CD4-positive, CD25-positive, alpha-beta regulatory T cell (primary cell): ENCODE measurements around the gene THAP4. TPM values are rescaled to one million over a fixed set of nuclear protein-coding genes. Genes with fewer than 3 reads are reported as not detected.

Experiments
- ATAC-seq, 2 donors: fragments of 150-1000 bp; cut with Tn5 transposase; one replicate each; pipeline ENCODE4 v1.10.0; 2021; ENCODE audit warnings: low read depth in 2 of 2, moderate number of reproducible peaks in 2 of 2, moderate library complexity in 1 of 2
- DNase-seq, 3 donors: peaks; one replicate each; pipeline versions ENCODE4 v3.0.0 to v3.0.0-alpha.2; 2012 to 2022; ENCODE audit warnings: mixed read lengths in 1 of 3
- H3K27ac ChIP-seq: one replicate; pipeline ENCODE4 v1.7.0; 2013; ENCODE audit warnings: mild to moderate bottlenecking, low read length; ENCODE audit not compliant: insufficient read depth, poor library complexity, severe bottlenecking
- H3K27me3 ChIP-seq: one replicate; pipeline ENCODE4 v1.7.0; 2013; ENCODE audit warnings: low read length; ENCODE audit not compliant: control insufficient read depth, insufficient read depth
- H3K36me3 ChIP-seq: one replicate; pipeline ENCODE4 v1.7.0; 2013; ENCODE audit warnings: mild to moderate bottlenecking, low read length, moderate library complexity; ENCODE audit not compliant: control insufficient read depth, insufficient read depth
- H3K4me1 ChIP-seq: 2 replicates; pipeline ENCODE4 v1.7.0; 2013; ENCODE audit warnings: mild to moderate bottlenecking, low read length; ENCODE audit not compliant: insufficient read depth, control insufficient read depth, poor library complexity, severe bottlenecking
- H3K4me3 ChIP-seq: one replicate; pipeline ENCODE4 v1.7.0; 2013; ENCODE audit warnings: low read depth, mild to moderate bottlenecking, low read length, moderate library complexity
- H3K9me3 ChIP-seq, 2 experiments: 1 replicate in 1 of 2; 2 replicates in 1 of 2; pipeline ENCODE4 v1.7.0; 2013; ENCODE audit warnings: low read length in 2 of 2, mild to moderate bottlenecking in 1 of 2, moderate library complexity in 1 of 2; ENCODE audit not compliant: control insufficient read depth in 2 of 2
- H3K27ac Mint-ChIP-seq, 3 donors: one replicate each; pipeline ENCODE4 v1.8.0; 2020 to 2022; ENCODE audit warnings: mild to moderate bottlenecking in 3 of 3, mixed read lengths in 3 of 3, moderate library complexity in 2 of 3
- H3K27me3 Mint-ChIP-seq: one replicate; pipeline ENCODE4 v1.8.0; 2022; ENCODE audit warnings: mild to moderate bottlenecking, mixed read lengths
- H3K36me3 Mint-ChIP-seq: one replicate; pipeline ENCODE4 v1.8.0; 2020; ENCODE audit warnings: mixed read lengths
- H3K4me1 Mint-ChIP-seq, 4 donors: one replicate each; pipeline ENCODE4 v1.8.0; 2020 to 2022; ENCODE audit warnings: mixed read lengths in 4 of 4, mild to moderate bottlenecking in 1 of 4
- H3K4me3 Mint-ChIP-seq, 4 donors: one replicate each; pipeline ENCODE4 v1.8.0; 2020 to 2022; ENCODE audit warnings: mild to moderate bottlenecking in 4 of 4, mixed read lengths in 4 of 4, moderate library complexity in 3 of 4
- H3K9me3 Mint-ChIP-seq, 7 donors: one replicate each; pipeline ENCODE4 v1.8.0; 2020 to 2022; ENCODE audit warnings: mixed read lengths in 7 of 7, mild to moderate bottlenecking in 3 of 7, moderate library complexity in 2 of 7
- polyA plus RNA-seq, 4 donors: library from polyadenylated mRNA; unstranded; fragments of 300-500 nt; fragmentation: Illumina TruSeq; gene quantifications; one replicate each; pipeline ENCODE4 v1.2.3, GENCODE V29; 2021
- total RNA-seq: library from RNA; stranded (reverse); gene quantifications from one replicate; pipeline ENCODE4 v1.2.3, GENCODE V29; 2022

THAP4 gene
- total and polyA plus RNA-seq, 5 donors from 2014 or later = 37.5 to 47.8 (median 40.0) TPM

DNA sequence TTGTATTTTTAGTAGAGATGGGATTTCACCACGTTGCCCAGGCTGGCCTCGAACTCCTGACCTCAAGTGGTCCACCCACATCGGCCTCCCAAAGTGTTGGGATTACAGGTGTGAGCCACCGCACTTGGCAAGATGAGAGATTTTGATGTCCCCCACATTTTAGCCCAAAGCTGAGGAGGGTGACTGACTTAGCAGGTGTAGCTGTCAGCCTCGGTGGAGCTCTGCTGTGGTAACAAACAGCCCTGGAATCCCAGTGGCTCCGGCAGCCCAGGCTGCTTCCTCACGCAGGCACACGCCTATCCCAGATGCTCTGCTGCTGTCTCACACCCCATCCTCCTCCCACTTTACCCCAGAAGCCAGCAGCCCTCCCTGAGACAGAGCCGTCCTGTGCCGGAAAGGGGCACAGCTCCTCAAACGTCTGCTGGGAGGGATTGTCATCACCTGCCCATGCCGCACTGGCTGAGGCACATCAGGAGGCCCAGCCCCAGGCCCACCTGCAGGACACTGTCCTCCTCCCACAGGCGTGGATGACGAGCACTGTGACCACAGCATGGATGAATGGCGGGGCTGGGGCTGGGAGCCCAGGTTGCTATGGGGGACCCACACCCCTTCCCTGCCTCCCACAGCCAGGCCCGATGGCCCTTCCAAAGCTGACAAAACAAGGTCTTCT is 89.0 kb downstream of the THAP4 start:
- Mint-ChIP-seq H3K9me3 (peaks cover 0 to 3% (median 0%) of the 10 kb centered on the region in 7 donors), H3K27me3 (peaks cover 15% of the 10 kb centered on the region)
- no peak overlapping the region for H3K27ac ChIP-seq

DNA sequence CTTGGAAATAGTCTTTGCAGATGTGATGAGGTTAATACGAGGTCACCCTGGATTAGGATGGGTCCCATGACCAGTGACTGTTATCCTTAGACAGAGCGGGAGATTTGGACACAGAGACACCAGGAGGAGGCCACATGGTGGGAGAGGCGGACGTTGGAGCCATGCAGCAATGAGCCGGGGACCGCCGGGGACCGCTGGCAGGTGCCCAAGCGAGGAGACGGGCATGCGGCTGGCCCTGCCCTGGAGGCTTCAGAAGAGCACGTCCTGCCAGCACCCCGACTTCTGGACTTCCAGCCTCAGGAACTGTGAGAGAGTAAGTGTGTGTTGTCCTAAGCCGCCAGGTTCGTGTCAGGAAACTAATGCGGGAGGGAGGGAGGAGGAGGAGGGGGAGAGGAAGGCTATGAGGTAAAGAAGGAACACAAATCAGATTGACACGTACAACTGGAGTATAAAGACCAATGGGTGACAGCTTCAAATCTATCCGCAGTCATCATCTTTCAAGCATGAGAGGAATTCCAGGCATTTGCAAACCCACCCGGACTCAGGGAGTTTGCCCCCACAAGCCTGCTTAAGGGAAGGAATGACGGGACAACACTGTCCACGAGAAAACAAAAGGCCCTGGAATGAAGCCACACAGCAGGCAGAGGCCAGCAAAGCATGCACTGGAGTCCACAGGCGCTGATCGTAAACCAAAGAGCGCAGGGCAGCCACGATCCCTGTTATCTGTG is 90.0 kb downstream of the THAP4 start:
- H3K27ac Mint-ChIP-seq = no peak overlapping the region
- H3K27me3 Mint-ChIP-seq = peaks cover 21% of the 10 kb centered on the region
- H3K9me3 ChIP-seq = no peaks in the 10 kb centered on the region
- no peaks in the 10 kb centered on the region for H3K4me1 ChIP-seq
- peak overlapping the region in 1 of 4 donors; percentile 56 for H3K4me3 Mint-ChIP-seq
- H3K4me1 Mint-ChIP-seq = peaks cover 0 to 2% (median 0%) of the 10 kb centered on the region in 4 donors
- H3K27ac ChIP-seq = no peak overlapping the region
- H3K9me3 Mint-ChIP-seq = peaks cover 0 to 3% (median 0%) of the 10 kb centered on the region in 7 donors
- no peak overlapping the region for H3K4me3 ChIP-seq
- H3K27me3 ChIP-seq = peaks cover 6% of the 10 kb centered on the region
- ATAC-seq (no peak), DNase-seq (no peak)
- H3K36me3 Mint-ChIP-seq = no peaks in the 10 kb centered on the region
- H3K36me3 ChIP-seq = no peaks in the 10 kb centered on the region

More for the DNA sequence above, 89.0 kb downstream of the THAP4 start:
- H3K36me3 ChIP-seq = no peaks in the 10 kb centered on the region
- Mint-ChIP-seq H3K4me1 (peaks cover 0 to 2% (median 0%) of the 10 kb centered on the region in 4 donors), H3K4me3 (no peak overlapping the region), H3K27ac (no peak overlapping the region), H3K36me3 (no peaks in the 10 kb centered on the region)
- no peaks in the 10 kb centered on the region for H3K4me1 ChIP-seq
- H3K4me3 ChIP-seq = no peak overlapping the region
- ATAC-seq (no peak), DNase-seq (no peak)
- peaks cover 6% of the 10 kb centered on the region for H3K27me3 ChIP-seq
- no peaks in the 10 kb centered on the region for H3K9me3 ChIP-seq

DNA sequence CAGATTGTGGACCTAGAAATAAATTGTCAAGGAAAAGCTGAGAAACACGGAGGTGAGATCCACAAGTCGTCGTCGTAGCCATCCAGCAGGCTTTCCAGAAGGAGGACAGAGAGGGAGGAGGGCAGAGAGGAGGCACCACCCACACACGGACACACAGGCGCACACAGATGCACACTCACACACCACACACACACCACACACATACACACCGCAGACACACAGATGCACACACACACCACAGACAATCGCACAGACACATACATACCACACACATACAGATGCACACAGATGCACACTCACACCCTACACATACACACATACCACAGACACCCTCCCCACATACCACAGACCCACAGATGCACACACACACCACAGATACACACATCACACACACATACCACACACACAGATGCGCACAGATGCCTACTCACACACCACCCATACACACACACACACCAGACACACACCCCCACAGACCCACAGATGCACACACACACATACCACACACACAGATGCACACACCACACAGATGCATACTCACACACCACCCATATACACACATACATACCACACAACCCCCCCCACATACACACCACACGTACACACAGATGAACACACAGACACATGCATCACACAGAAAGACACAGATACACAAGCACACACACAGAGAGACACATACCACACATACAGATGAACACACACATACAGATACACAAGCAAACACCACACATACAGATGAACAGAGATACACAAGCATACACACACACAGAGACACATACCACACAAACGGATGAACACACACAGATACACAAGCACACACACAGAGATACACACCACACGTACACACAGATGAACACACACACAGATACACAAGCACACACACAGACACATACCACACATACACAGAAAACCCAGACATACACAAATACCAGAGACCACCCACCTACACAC is 91.2 kb downstream of the THAP4 start:
- no peak for ATAC-seq
- H3K9me3 ChIP-seq = no peaks in the 10 kb centered on the region
- no peak for DNase-seq
- peaks cover 0 to 2% (median 0%) of the 10 kb centered on the region in 4 donors for H3K4me1 Mint-ChIP-seq
- H3K4me3 Mint-ChIP-seq = no peak overlapping the region
- peaks cover 6% of the 10 kb centered on the region for H3K27me3 ChIP-seq
- H3K27ac Mint-ChIP-seq = no peak overlapping the region
- no peak overlapping the region for H3K27ac ChIP-seq
- peaks cover 0 to 3% (median 0%) of the 10 kb centered on the region in 7 donors for H3K9me3 Mint-ChIP-seq
- no peaks in the 10 kb centered on the region for H3K36me3 Mint-ChIP-seq
- peaks cover 8% of the 10 kb centered on the region for H3K4me1 ChIP-seq
- no peaks in the 10 kb centered on the region for H3K36me3 ChIP-seq
- no peak overlapping the region for H3K4me3 ChIP-seq
- H3K27me3 Mint-ChIP-seq = peaks cover 21% of the 10 kb centered on the region

DNA sequence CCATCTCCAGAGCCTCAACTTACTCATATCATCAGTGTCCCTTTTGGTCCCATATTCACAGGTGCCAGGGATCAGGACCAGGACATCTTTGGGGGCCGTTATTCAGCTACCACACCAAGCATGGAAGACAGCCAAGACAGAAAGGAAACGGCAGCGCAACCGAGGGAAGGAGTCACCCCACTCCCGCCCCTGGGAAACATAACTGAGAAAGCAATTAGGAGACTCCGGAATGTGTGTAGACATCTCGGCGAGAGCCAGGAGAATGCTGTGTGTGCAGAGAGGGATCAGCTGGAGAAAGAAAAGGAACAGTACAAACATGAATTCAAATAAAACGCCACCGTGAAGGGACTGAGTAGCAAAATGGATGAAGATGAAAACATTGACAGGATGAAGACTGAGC is 91.9 kb downstream of the THAP4 start:
- H3K27me3 ChIP-seq = peaks cover 6% of the 10 kb centered on the region
- peaks cover 24% of the 10 kb centered on the region for H3K27me3 Mint-ChIP-seq
- peaks cover 0 to 3% (median 0%) of the 10 kb centered on the region in 7 donors for H3K9me3 Mint-ChIP-seq
- peaks cover 11% of the 10 kb centered on the region for H3K4me1 ChIP-seq
- H3K4me3 ChIP-seq = no peak overlapping the region
- no peak overlapping the region for H3K27ac ChIP-seq
- peaks cover 0 to 3% (median 1%) of the 10 kb centered on the region in 4 donors for H3K4me1 Mint-ChIP-seq
- ATAC-seq (no peak), DNase-seq (no peak)
- no peaks in the 10 kb centered on the region for H3K9me3 ChIP-seq
- no peaks in the 10 kb centered on the region for H3K36me3 ChIP-seq
- no peak overlapping the region for H3K27ac Mint-ChIP-seq
- H3K4me3 Mint-ChIP-seq = no peak overlapping the region
- H3K36me3 Mint-ChIP-seq = no peaks in the 10 kb centered on the region

DNA sequence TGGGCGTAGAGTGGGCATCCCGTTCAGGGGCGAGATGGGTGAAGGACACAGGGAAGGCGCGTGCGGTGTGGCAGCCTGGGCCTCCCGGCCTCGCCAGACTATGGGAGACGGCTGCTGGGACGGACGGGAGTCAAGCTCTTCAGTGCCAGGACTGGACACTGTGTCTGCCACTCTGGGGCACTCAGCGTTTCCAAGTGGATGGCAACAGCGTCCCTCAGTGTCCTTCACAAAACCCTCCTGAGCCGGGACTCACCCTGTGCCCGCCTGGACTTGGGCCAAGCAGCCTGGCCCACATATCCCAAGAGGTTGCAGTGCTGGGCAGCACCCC is 94.7 kb downstream of the THAP4 start:
- peaks cover 6% of the 10 kb centered on the region for H3K27me3 ChIP-seq
- no peak for DNase-seq
- ATAC-seq = no peak

DNA sequence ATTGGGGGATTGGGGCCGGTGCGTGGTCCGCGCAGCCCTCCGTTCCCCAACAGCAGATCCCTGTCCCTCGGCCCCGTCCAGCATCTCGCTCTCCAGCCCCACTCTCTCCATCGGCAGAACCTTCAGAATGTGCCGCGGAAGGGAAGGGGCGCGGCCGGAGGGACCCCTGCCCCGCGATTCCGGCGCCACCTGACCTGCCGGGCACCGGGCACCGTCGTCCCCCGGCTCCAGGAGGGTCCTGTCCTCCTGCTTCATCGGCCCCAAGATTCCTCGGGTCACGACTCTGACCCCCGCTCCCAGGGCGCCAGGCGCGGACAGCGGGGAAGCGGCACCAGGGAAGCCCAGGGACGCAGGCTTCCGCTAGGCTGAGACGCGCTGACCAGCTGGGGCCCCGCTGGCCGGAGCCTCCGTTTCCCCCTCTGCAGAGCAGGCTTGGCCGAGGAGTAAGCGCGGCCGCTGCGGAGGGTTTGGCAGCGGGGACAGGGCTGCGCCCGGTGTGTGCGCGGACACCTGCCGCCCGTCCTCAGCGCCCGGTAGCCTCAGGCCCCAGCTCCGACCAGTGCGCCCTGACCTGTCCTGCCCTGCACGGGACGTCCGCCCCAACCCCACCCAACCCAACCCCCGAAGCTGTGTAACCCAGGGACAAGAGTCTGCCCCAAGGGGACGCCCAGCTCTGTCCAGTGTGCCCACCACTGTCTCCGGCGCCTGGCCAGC is 95.2 kb downstream of the THAP4 start:
- ATAC-seq = no peak
- H3K36me3 ChIP-seq = no peaks in the 10 kb centered on the region
- H3K27me3 ChIP-seq = peaks cover 6% of the 10 kb centered on the region
- Mint-ChIP-seq H3K27me3 (peaks cover 44% of the 10 kb centered on the region), H3K4me1 (peaks cover 0 to 5% (median 0%) of the 10 kb centered on the region in 4 donors), H3K27ac (no peak overlapping the region), H3K4me3 (no peak overlapping the region), H3K36me3 (no peaks in the 10 kb centered on the region), H3K9me3 (peaks cover 0 to 1% (median 0%) of the 10 kb centered on the region in 7 donors)
- no peak overlapping the region for H3K4me3 ChIP-seq
- H3K9me3 ChIP-seq = no peaks in the 10 kb centered on the region
- DNase-seq = no peak
- H3K27ac ChIP-seq = no peak overlapping the region
- H3K4me1 ChIP-seq = peaks cover 11% of the 10 kb centered on the region

More for the DNA sequence above, 94.7 kb downstream of the THAP4 start:
- H3K27me3 Mint-ChIP-seq = peaks cover 40% of the 10 kb centered on the region
- no peak overlapping the region for H3K27ac ChIP-seq
- H3K36me3 ChIP-seq = no peaks in the 10 kb centered on the region
- H3K9me3 ChIP-seq = no peaks in the 10 kb centered on the region
- peaks cover 0 to 1% (median 0%) of the 10 kb centered on the region in 7 donors for H3K9me3 Mint-ChIP-seq
- H3K4me1 Mint-ChIP-seq = peaks cover 0 to 5% (median 0%) of the 10 kb centered on the region in 4 donors
- no peaks in the 10 kb centered on the region for H3K36me3 Mint-ChIP-seq
- H3K4me1 ChIP-seq = peaks cover 11% of the 10 kb centered on the region
- no peak overlapping the region for H3K4me3 ChIP-seq
- no peak overlapping the region for H3K4me3 Mint-ChIP-seq
- H3K27ac Mint-ChIP-seq = no peak overlapping the region
